Mesothelial cell of epicardium (in vitro differentiated cells): ENCODE results near the gene EPS15. TPM values are rescaled to one million over a fixed set of nuclear protein-coding genes. Genes with fewer than 3 reads are reported as not detected.
A peak's percentile ranks its signal among the peaks of the same experiment; 100 is the strongest.
"Not testable (repeated sequence)": the region's sequence is repeated elsewhere in the genome, so short reads cannot be mapped to it uniquely, and the experiment has no call there.

Experiments
- DNase-seq, 2 experiments: peaks; one replicate each; pipeline ENCODE4 v3.0.0; 2021; ENCODE audit warnings: low spot score in 2 of 2; ENCODE audit not compliant: unreplicated experiment in 2 of 2
- H3K27ac Mint-ChIP-seq: 2 replicates; pipeline ENCODE4 v1.8.0; 2021; ENCODE audit warnings: mixed read lengths
- H3K27me3 Mint-ChIP-seq: 2 replicates; pipeline ENCODE4 v1.8.0; 2021; ENCODE audit warnings: low read depth, mixed read lengths
- H3K36me3 Mint-ChIP-seq: 2 replicates; pipeline ENCODE4 v1.8.0; 2021; ENCODE audit warnings: mixed read lengths
- H3K4me1 Mint-ChIP-seq: 2 replicates; pipeline ENCODE4 v1.8.0; 2021; ENCODE audit warnings: mixed read lengths
- H3K4me3 Mint-ChIP-seq: 2 replicates; pipeline ENCODE4 v1.8.0; 2021; ENCODE audit warnings: mild to moderate bottlenecking, moderate library complexity, mixed read lengths
- H3K9me3 Mint-ChIP-seq: 2 replicates; pipeline ENCODE4 v1.8.0; 2021; ENCODE audit warnings: mixed read lengths
- total RNA-seq: library from RNA; stranded (reverse); gene quantifications from 3 replicates; pipeline ENCODE4 v1.2.1, GENCODE V29; 2021
- TF ChIP-seq, protein P1 (sequence below): fragments of 200-600 bp; sonication (generic); IDR thresholded peaks from one replicate; pipeline ENCODE4 v1.5.0; 2021; ENCODE audit warnings: antibody characterized with exemption; ENCODE audit not compliant: unreplicated experiment

Gene EPS15
- total RNA-seq, 1 donor from 2014 or later, result 52.5 TPM

GRCh38 chr1:51564124-51564523 is 45.1 kb upstream of the EPS15 start:
- Mint-ChIP-seq H3K4me3 (no peak overlapping the region), H3K27ac (peak overlapping the region; percentile 27), H3K9me3 (no peaks in the 10 kb centered on the region), H3K27me3 (no peaks in the 10 kb centered on the region), H3K36me3 (no peaks in the 10 kb centered on the region), H3K4me1 (peaks cover 15% of the 10 kb centered on the region)
- no peak for DNase-seq
- TF ChIP-seq, protein P1, sequence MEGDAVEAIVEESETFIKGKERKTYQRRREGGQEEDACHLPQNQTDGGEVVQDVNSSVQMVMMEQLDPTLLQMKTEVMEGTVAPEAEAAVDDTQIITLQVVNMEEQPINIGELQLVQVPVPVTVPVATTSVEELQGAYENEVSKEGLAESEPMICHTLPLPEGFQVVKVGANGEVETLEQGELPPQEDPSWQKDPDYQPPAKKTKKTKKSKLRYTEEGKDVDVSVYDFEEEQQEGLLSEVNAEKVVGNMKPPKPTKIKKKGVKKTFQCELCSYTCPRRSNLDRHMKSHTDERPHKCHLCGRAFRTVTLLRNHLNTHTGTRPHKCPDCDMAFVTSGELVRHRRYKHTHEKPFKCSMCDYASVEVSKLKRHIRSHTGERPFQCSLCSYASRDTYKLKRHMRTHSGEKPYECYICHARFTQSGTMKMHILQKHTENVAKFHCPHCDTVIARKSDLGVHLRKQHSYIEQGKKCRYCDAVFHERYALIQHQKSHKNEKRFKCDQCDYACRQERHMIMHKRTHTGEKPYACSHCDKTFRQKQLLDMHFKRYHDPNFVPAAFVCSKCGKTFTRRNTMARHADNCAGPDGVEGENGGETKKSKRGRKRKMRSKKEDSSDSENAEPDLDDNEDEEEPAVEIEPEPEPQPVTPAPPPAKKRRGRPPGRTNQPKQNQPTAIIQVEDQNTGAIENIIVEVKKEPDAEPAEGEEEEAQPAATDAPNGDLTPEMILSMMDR, result no peak

DNA sequence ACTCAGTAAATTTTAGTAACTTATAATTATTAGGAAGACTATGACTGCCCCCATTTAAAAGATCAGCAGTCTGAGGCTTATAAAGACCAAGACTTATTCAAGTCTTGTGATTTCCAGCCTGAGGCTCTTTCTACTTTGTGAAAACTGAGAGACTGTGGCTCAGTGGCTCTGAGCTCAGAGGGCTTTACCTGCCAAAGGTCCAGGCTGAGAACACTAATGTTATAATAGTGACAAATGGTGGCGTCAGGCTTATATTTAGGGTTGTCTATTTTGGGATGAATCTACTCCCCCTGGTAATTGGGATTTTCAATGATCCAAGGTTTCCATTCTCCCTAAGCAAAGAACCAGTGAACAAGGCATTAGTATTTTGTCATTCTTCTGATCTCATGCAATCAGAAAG is 42.6 kb upstream of the EPS15 start:
- Mint-ChIP-seq H3K27ac (no peak overlapping the region), H3K9me3 (no peaks in the 10 kb centered on the region), H3K36me3 (no peaks in the 10 kb centered on the region), H3K4me3 (no peak overlapping the region), H3K4me1 (peaks cover 27% of the 10 kb centered on the region), H3K27me3 (no peaks in the 10 kb centered on the region)
- no peak for DNase-seq
- TF ChIP-seq, protein P1, result no peak

DNA sequence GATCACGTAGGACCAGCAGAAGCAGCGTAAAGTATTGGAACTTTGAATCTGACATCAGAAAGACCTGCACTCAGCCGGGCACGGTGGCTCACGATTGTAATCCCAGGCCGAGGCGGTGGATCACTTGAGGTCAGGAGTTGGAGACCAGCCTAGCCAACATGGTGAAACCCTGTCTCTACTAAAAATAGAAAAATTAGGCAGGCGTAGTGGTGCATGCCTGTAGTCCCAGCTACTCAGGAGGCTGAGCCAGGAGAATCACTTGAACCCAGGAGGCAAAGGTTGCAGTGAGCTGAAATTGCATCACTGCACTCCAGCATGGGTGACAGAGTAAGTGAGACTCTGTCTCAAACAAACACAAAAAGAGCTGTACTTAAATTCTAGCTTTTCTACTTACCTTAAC is 41.8 kb upstream of the EPS15 start:
- H3K27me3 Mint-ChIP-seq, H3K27ac Mint-ChIP-seq, H3K9me3 Mint-ChIP-seq, DNase-seq, H3K36me3 Mint-ChIP-seq, H3K4me3 Mint-ChIP-seq: not testable (repeated sequence)
- peaks cover 27% of the 10 kb centered on the region for H3K4me1 Mint-ChIP-seq

DNA sequence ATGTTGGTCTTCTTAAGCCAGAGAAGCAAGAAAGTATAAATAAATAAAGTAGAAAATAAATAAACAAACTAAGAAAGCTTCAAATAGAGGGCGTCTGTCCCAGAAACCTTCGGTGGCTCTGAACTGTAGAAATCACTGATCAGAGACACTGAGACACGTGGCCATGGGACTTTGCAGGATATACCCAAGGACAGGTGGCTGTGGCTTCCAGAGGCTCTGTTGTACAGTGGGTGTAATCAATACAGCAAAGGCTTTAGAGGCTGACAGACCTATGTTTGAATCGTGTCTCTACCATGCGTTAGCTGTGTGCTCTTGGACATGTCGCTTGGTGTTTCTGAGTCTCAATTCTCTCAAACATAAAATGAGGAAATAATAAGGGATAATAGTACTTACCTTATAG is 41.0 kb upstream of the EPS15 start:
- no peaks in the 10 kb centered on the region for H3K9me3 Mint-ChIP-seq
- TF ChIP-seq, protein P1, result no peak
- peaks cover 27% of the 10 kb centered on the region for H3K4me1 Mint-ChIP-seq
- H3K36me3 Mint-ChIP-seq, result no peaks in the 10 kb centered on the region
- H3K27ac Mint-ChIP-seq, result peak overlapping the region; percentile 84
- no peaks in the 10 kb centered on the region for H3K27me3 Mint-ChIP-seq
- no peak overlapping the region for H3K4me3 Mint-ChIP-seq
- no peak for DNase-seq

DNA sequence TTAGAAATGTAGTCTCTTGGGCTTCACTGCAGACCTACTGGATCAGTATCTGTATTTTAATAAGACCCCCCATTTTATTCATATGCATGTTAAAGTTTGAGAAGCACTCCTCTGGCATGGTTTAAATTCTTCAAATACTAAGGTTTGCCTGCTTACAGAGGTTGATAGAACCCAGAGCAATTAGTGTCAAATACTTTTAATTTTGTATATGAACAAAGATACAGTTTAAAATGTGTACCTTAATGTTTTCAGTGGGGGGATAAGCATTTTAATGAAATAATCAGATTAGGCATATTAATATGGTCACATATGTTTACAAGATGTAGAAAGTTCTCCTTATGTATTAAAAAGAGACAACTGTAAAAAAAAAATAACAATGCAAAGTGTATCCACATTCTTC is 40.4 kb upstream of the EPS15 start:
- H3K4me3 Mint-ChIP-seq, result no peak overlapping the region

DNA sequence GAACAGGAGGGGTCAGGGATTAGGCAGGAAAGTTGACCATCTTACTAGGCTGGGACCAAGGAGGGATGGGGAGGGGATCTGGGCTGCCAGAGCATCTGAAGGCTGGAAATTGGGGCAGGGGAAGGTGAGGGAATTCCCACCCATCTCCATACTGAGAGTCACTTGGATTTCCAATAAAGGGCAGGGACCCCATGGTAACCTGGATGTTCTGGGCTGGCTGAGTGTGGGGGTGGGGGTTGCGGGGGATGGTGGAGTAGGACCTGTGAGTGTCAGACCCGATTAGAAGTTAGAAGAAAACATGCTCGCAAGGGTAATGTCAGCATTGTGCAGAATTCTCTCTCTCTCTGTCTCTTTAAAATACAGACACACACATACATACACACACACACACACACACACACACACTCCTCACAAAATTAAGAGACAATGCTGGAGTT is 40.0 kb upstream of the EPS15 start:
- peaks cover 25% of the 10 kb centered on the region for H3K4me1 Mint-ChIP-seq
- H3K27ac Mint-ChIP-seq, result peak overlapping the region; percentile 84
- no peaks in the 10 kb centered on the region for H3K27me3 Mint-ChIP-seq
- H3K9me3 Mint-ChIP-seq, result no peaks in the 10 kb centered on the region
- no peaks in the 10 kb centered on the region for H3K36me3 Mint-ChIP-seq
- TF ChIP-seq, protein P1, result no peak
- H3K4me3 Mint-ChIP-seq, result no peak overlapping the region
- DNase-seq, result no peak

More for the DNA sequence above, 40.4 kb upstream of the EPS15 start:
- Mint-ChIP-seq H3K4me1 (peaks cover 27% of the 10 kb centered on the region), H3K9me3 (no peaks in the 10 kb centered on the region), H3K36me3 (no peaks in the 10 kb centered on the region), H3K27ac (peak overlapping the region; percentile 84), H3K27me3 (no peaks in the 10 kb centered on the region)
- no peak for DNase-seq
- TF ChIP-seq, protein P1, result no peak
